Transverse colon (tissue), 4 donors: ENCODE measurements around the gene TBL1Y.

Source experiments
- POLR2A ChIP-seq: fragments of 450-650 bp; IDR thresholded peaks from one replicate; pipeline ENCODE4 v1.6.1; 2016; ENCODE audit warnings: antibody characterized with exemption, mild to moderate bottlenecking, moderate library complexity
- POLR2AphosphoS5 ChIP-seq, 3 donors: sonication (generic); formaldehyde crosslinking; IDR thresholded peaks; one replicate each; pipeline ENCODE4 v1.6.1; 2016; ENCODE audit warnings: antibody characterized with exemption in 3 of 3
- TF ChIP-seq, protein P1 (sequence below), 5 experiments: fragments of 200-600 bp in 3 of 5; fragments of 450-650 bp in 2 of 5; sonication (generic) in 3 of 5; IDR thresholded peaks; 1 replicate in 2 of 5; 2 replicates in 3 of 5; pipeline ENCODE4 v1.5.1; 2016 to 2017; ENCODE audit warnings: antibody characterized with exemption in 5 of 5, inconsistent platforms in 3 of 5, mild to moderate bottlenecking in 2 of 5, moderate library complexity in 1 of 5

- TF ChIP-seq POLR2A (no peak), POLR2AphosphoS5 (IDR thresholded peaks at IDR 0.05) (no peak)
- TF ChIP-seq, protein P1, sequence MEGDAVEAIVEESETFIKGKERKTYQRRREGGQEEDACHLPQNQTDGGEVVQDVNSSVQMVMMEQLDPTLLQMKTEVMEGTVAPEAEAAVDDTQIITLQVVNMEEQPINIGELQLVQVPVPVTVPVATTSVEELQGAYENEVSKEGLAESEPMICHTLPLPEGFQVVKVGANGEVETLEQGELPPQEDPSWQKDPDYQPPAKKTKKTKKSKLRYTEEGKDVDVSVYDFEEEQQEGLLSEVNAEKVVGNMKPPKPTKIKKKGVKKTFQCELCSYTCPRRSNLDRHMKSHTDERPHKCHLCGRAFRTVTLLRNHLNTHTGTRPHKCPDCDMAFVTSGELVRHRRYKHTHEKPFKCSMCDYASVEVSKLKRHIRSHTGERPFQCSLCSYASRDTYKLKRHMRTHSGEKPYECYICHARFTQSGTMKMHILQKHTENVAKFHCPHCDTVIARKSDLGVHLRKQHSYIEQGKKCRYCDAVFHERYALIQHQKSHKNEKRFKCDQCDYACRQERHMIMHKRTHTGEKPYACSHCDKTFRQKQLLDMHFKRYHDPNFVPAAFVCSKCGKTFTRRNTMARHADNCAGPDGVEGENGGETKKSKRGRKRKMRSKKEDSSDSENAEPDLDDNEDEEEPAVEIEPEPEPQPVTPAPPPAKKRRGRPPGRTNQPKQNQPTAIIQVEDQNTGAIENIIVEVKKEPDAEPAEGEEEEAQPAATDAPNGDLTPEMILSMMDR (IDR thresholded peaks at IDR 0.05) = no peak
These were observed 21.4 kb downstream of the TBL1Y start for GRCh38 chrY:6931779-6932396.
